ENCODE measurements around the gene TENM3.

DNA sequence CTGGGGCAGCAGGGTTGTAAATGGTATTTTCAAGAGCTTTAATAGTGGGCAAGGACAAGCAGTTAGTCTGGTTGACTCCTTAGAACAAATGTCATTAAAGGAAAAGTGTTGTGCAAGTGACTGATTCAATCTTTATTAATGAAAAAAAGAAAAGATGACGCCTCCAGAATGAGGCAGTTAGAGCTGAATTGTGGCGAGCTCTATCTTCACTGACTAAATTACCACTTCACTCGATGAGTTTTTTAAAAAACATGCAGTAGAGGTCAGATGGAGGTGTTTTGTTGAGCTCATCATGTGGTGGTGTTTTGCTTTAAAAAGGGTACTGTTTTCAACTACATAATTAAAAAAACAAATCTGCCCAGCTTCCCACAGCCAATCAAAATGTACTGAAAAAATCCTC lies 28.1 kb upstream of the TENM3 start:
- no peak for TF ChIP-seq POLR2A (IDR thresholded peaks at IDR 0.05)
- TF ChIP-seq, protein P1, sequence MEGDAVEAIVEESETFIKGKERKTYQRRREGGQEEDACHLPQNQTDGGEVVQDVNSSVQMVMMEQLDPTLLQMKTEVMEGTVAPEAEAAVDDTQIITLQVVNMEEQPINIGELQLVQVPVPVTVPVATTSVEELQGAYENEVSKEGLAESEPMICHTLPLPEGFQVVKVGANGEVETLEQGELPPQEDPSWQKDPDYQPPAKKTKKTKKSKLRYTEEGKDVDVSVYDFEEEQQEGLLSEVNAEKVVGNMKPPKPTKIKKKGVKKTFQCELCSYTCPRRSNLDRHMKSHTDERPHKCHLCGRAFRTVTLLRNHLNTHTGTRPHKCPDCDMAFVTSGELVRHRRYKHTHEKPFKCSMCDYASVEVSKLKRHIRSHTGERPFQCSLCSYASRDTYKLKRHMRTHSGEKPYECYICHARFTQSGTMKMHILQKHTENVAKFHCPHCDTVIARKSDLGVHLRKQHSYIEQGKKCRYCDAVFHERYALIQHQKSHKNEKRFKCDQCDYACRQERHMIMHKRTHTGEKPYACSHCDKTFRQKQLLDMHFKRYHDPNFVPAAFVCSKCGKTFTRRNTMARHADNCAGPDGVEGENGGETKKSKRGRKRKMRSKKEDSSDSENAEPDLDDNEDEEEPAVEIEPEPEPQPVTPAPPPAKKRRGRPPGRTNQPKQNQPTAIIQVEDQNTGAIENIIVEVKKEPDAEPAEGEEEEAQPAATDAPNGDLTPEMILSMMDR (IDR thresholded peaks at IDR 0.05), result no peak

Data from testis (tissue), 2 donors.